HS-27A (cell line): ENCODE measurements around the gene SUGCT.

Experiments used
- DNase-seq: peaks from one replicate; pipeline ENCODE4 v3.0.0-alpha.2; 2012; ENCODE audit warnings: low read depth, missing footprints

SUGCT gene

DNA sequence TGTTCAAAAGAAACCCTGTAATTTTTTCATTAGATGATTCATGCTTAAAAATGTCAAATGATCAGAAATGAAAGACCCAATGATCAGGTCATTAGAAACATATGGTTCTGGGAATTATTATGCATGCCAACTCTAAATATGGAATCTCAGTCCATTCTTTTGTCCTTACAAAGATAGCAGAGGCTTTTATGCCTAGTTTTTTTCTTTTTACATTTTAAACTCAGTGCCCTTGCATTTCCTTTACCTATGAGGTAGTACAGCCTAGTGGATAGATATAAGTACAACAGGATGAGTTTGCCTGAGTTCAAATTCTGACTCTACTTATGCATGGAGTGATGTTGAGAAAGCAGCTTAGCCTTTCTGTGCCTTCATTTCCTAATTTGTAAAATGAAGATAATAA, 392.9 kb downstream of the SUGCT start:
- no peak for DNase-seq

DNA sequence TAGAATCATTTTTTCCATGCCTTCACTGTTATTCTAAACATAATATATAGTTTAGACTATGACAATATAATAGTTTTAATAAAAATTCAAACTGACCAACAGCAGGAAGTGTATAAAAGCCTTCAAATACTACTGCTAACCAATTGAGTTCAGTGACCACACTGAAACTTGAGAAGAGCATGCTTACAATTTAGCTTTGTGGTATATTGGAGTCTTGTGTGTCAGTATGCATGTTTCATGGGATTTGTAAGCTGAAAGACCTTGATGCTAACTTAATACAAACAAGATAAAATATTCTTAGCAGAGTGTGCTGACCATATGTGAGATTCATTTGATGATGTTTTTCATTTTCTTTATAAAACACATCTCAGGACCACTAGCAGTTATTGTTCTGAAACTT, 395.5 kb downstream of the SUGCT start:
- DNase-seq = no peak

DNA sequence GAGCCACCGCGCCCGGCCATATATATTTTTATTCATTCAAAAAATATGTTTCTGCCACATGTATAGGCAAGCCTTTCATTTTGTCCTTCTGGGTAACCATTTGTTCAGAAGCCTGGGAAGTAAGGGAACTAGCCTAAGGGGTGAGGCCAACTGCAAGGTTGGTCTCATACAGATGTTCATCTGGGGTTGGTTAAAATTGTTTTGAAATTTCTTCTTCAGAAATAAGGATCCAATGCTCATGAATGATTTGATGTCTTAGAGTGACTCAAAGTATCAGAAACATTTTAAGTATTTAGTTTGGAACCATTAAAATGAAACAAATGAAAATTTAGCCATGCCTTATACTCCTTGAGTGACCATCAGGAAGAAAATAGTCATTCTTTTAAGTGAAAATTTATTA, 397.2 kb downstream of the SUGCT start:
- no peak for DNase-seq

DNA sequence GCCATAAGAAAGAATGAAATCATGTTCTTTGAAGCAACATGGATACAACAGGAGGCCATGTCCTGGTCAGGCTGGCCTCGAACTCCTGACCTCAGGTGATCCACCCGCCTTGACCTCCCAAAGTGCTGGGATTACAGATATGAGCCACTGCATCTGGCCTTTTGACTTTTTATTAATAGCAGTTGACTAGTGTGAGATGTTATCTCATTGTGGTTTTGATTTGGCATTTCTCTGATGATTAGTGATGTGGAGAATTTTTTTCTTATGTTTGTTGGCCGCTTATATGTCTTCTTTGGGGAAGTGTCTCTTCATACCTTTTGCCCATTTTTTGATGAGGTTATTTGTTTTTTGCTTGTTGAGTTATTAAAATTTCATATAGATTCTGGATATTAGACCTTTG, 400.9 kb downstream of the SUGCT start:
- DNase-seq = no peak

DNA sequence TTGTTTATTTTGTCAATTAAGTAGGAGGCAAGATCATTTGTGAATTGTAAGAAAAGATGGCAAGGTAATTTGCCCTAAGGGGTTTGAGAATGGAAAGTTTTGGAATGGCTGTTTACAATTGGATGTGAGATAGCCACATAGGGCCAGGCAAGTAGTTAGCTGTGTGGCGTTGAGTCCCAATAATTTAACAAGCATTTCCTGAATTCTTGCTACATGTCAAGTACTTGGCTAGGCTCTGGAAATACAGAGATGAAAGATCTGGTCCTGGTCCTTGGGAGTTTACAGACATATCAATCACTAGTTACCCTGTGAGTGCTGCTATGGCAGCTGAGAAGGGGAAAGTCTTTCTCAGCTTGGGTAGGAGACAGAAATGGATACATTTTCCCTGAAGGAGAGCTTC, 401.6 kb downstream of the SUGCT start:
- no peak for DNase-seq

DNA sequence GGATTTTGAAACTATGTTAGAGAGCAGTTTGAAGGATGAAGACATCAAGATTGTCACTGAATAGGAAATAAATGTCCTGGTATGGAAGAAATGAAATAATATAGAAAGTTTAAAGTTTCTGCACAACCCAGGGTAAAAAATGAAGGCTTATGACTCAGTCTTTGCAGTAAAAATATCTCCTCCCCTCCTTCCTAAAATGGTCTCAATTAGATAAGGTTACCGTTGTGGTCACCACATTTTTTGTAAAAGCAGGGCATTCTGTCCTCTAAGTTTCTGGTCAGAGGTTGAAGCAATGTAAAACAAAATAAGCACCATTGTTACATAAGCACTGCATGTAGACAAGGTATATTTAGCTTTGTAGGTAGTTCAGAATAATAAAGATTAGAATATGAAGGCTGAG, 403.5 kb downstream of the SUGCT start:
- no peak for DNase-seq

DNA sequence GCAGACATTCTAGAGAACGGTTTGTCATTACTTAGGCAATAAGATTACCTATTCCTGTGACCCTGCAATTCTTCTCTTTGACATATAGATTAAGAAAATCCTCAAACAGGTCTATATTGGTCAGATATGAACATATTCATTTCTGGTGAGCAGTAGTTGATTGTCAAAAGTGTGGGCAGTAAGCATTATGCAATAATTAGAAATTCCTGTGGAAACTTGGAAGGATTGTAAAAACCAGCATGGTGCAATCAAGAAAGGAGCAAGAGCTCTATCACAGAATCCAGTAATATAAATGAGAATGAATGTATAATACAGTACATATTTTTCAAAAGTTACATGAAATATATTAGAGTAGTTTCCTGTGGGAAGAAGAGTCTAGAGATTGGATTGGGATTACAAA, 406.5 kb downstream of the SUGCT start:
- no peak for DNase-seq

DNA sequence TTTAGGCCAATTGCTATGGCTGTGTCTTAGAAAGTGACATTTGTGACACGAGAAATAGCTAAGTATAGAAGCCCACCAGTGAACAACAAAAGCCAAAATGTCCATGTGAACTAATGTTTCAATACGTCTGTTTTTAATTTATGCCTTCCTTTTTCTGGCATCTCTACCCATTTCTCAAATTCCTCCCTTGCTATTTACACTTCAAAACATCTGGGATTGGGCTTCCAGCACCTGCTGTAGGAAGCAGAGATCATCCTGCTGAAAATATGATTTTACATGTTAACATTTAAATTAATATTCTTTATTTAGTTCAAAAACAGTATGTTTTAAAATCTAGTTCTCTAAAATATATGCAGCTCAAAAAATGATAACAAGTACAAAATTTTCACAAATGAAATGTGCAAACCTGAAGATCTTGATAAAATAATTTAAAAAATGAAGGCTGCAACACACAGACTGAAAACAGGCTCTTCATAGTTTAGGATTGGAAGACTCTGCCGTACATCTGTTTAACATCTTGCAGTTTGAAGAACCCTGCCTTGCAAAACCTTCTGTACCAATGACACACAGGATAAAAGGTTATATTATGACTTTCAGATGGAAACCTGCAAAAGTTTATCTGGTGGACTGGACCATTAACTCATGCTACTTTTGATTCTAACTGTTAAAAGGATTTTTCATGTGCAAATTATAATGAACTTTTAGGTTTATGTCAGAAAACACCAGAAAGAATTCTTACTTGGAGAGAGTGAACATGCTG, 408.4 kb downstream of the SUGCT start:
- no peak for DNase-seq

DNA sequence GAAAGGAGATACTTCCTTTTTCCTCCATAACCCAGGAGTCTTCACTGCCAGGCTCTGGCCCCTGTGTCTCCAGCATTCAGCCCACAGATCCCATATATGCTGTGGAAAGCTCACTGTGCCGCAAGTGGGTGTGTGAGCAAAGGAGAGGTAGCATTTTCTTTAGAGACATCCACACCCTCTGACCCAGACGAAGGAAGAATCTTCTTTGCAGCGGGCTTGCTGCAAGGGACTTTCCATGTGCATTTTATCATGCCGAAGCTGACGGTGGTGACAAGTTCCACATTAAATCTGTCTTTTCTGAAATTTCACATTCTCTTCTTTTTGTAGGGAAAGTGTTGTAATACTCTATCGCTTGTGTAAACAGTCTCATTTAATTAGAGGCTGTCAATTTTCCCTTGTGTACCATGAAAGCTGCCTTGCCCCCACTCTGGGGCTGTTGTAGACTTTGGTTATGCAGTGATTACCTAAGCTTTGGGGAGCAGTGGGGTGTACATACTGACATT, 409.5 kb downstream of the SUGCT start:
- no peak for DNase-seq

DNA sequence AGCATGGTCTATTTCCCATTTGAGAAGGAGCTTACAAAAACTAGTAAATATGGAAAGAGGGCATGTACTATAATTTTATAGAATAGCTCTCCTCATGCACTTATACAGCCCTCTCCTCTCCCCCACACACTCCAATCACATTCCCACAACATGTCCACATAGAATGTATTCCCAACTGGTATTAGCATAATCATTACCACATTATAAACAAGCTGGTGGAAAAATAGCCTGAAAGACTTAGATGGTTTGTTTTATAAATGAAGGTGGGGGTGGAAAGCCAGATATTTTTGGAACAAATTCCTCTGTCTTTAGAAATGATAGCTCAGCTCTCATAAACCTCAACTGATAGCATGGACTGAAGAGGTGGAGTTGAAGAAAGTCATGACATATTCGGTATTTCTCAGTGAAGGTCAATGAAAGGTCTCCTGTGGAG, 410.1 kb downstream of the SUGCT start:
- no peak for DNase-seq

DNA sequence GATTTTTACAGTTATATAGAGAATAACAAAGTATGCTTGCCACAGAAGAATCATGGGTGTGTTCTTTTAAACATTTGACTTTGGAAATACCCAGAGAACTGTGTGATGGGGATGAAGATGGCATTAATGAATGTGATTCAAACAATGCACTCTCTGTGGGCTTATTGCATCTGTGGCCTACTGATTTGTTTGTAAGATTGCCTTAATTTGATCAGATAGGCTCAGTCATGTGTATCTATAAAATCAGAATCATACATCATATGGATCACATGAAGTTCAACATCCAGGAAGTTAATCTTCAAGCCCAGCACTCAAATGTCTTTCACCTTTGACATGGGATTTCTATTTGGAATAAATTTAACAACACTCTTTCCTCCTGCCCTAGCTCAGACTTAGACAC, 410.9 kb downstream of the SUGCT start:
- DNase-seq = no peak

DNA sequence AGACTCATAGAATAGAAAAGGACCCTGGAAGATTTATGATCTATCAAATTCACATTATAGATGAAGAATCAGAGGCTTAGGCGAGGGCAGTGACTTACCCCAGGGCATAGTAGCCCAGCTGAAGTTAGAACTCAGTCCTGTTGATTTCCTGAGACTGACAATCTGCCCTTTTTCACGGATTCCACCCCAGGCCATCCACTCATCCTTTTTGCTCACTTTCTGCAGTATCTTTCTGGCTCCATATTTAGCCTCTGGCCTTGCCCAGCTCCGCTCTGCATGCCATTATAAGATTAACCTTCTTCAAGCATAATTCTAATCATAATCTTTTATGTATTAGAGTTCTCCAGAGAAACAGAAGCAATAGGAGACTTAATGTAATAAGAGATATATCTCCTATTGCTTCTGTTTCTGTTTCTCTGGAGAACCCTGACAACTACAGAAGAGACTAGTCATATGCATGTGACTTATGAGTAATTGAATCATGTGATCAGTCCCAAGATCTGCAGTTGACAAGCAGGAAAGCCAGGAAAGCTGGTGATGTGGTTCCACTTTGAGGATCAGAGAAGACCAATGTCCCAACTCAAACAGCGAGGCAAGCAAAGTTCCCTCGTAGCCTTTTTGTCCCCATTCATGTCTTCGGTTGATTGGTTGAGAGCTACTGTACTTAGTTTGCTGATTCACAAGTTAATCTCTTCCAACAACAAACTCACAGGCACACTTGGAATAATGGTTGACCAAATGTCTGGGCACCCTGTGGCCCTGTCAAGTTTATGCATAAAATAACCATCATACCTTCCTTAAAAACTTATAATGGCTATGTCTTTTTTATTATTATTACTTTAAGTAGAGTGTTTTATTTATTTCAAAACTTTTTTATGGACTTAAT, 412.1 kb downstream of the SUGCT start:
- DNase-seq = no peak

DNA sequence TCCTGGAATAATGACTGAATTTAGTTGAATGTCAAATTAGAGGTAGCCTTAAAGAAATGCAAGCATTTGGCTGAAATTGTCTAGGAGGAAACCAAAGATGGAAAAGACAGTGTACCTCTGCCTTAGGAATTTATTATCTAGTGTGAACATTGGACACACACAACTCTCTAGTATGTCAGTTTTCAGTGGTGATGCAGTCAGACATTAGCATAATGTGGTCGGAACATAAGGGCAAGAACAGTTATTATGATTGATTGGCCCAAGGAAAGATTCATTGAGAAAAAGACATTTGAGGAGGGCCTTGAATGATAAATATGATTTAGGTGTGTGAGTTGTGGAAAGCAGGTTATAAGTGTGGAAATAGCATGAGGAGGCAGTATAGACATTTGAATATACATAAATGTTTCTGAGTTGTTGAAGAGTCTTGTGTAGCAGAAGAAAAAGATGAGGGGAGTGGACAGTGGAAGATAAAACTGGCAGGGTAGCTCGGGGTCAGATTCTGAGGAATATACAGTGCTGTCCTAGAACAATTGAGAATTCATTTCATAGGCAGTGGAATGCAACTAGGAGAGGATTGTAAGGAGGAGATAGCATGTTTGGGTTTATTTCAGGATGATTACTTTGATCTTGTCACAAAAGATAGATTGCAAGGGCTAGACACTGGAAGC, 414.7 kb downstream of the SUGCT start:
- DNase-seq = no peak

DNA sequence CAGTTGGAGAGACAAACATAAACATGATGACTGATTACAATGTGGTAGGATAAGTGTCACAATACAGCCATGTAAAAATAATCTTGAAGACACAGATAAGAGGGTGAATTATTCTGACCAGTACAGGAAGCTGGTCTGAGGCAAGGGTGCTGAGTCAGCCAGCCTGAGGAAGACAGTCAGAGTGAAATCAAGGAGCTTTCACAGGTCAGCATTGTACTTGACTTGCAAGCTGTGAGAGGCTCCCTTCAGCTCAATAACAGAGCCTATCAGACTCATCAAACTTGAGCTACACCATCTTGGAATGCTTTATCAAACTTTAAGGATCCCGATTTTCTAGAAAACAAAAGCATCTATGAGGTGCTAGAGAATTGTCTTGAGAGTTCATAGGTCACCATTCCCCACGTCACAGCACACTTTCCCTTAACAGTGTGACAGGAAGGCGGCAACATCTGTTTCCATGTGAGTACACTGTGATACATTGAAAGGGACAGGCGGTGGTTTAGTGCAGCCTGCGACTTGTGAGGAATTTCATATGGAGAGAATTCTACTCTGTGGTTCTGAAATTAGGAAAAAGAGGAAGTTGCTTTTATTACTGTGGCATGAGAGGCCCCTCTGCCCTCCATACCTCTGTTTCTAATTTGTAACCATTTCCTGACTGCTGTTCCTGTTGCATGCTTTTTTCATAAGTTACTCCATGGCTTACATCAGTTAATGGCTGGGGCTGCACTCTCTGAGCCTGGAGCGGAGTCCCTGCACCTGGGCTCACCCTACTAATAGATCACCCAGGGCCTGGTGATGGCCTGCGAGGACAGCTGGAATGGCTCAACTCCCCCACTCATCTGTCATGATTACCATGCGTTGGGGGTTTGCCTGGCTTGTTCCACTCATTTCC, 417.1 kb downstream of the SUGCT start:
- DNase-seq = no peak

DNA sequence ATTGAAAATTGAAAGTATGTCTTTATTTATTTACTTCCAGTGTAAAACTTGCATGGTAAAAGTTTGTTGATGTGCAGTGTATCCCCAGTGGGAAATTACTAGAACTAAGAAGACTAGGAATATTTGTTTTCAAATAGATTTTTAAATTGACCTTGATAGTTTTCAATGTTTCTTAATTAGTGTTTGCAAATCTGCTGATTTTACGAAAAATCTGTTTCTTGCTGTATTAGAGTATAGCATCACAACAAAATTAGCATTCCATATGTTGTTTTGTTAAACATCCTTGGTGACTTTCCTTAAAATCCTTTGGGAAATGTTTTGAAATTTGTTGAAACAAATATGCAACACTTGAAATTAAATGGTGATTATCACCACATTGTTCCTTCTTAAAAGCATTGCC, 425.9 kb downstream of the SUGCT start:
- DNase-seq = no peak

DNA sequence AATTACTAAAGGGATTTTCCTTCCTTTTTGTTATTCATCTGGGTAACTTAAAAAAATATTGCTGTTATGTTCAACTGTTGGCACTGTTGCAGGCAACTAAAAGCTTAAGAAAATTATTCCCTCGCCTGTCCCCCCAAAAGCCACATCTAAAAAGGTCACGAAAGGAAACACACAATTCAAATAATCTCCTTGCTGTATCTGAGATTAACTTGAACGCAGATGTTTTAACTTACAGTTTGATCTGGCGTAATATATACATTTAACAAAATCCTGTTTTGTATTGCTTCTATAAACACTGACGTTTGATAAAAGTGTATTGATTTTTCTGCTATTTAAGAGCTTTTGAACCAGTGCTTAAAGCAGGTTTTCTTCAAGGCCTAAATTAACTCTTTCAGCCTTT, 432.1 kb downstream of the SUGCT start:
- DNase-seq = no peak

DNA sequence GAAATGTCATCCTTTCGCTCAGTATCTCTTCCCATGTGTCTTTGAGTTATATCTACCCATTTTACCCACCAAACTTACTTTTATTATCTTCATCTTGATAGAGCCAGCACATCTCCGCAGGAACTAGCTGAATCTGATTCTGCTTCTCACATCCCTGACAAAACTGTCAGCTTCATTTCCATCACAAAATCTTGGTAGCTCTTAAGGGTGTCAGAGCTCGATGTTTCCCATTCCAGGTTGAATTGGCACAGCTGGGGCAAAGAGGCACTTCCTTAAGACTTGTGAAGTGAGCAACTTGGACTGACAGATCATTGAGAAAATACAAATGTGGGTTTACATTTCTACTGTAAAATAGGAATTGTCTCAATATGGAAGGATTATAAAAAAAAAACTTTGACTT, 434.5 kb downstream of the SUGCT start:
- DNase-seq = no peak

DNA sequence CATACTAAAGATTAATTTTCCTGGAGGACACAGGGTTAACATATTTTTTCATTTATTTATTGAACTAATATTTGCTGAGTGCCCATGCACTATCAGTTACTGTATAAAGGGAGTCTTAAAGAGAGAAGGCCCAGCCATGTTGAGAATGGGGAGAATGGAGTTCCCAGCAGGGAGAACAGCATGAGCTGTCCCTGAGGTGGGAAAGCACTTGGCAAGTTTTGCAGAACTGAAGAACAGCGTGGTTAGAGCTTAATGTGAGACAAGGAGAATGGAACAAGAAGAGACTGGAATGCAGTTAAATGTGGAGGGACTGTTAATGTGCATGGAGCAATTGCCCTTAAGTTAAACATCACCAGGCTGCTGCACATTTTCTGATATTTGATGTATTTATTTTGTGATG, 435.4 kb downstream of the SUGCT start:
- no peak for DNase-seq

DNA sequence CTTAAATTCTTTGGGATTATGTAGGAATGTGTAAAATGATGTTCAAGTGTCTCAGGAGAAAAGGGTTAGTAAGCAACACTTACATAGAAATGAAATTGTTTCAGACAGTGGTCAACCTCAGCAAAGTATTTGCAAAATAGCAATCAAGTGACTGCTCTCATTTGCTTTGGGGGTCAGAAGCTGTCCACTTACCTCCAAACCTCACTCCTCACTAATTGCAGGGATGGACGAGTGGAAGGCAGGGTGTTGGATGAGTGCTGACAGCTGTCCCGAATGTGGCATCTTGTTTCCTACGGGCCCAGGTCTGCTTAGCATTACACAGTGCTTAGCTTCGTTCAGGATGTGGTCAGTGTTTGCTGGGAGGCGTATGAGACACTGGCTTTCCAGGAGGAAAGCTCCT, 437.0 kb downstream of the SUGCT start:
- DNase-seq = peak; percentile 26

DNA sequence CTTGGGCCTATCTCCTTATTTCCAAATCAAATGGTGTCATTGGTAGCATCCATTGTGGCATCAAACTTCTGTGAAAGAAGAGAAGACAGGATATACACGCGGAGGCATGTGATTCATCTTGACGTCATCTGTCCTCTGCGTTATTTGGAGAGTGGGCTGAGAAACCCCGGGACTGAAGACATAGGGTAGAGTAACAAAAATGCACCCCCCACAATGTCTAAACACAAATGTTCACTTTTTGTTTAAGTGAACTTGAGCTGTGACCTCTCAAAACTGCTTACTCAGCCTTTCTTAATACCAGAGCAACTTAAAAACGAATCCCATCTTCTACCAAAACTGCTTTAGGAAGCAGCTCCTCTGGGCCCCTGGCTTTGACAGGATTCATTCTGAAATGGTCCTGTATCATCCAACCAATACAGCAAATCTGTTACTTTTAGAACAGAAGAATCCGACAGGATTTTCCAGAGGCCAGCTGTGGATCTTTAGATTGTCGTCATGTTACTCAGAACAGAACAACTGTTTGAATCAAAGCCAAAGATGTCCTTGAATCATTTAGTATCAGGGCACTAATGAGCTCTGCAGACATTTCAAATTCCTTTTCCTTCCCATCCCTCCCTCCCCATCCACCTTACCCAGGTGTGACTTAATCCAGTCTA, 438.1 kb downstream of the SUGCT start:
- no peak for DNase-seq

DNA sequence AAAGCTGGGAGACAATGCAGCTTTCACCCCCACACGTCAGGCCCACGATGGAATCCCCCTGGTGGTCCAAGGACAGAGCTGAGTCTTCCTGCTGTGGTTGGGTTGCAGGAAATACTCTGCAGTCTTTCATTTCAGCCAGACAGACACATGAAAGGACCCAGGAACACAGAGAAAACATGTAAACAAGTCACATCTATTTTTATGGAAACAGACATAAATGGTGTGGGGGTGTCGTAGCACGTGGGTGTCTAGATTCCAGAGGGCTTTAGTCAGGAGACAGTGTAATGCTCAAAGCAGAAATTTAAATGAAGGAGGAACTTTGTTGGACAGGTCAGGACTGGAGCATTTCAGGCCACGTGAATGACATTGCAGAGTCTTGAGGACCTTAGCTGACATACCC, 444.6 kb downstream of the SUGCT start:
- DNase-seq = no peak
